Measurements from ENCODE around the gene DUSP15.
"Not testable (repeated sequence)": the region's sequence is repeated elsewhere in the genome, so short reads cannot be mapped to it uniquely, and the experiment has no call there.

DUSP15 gene

DNA sequence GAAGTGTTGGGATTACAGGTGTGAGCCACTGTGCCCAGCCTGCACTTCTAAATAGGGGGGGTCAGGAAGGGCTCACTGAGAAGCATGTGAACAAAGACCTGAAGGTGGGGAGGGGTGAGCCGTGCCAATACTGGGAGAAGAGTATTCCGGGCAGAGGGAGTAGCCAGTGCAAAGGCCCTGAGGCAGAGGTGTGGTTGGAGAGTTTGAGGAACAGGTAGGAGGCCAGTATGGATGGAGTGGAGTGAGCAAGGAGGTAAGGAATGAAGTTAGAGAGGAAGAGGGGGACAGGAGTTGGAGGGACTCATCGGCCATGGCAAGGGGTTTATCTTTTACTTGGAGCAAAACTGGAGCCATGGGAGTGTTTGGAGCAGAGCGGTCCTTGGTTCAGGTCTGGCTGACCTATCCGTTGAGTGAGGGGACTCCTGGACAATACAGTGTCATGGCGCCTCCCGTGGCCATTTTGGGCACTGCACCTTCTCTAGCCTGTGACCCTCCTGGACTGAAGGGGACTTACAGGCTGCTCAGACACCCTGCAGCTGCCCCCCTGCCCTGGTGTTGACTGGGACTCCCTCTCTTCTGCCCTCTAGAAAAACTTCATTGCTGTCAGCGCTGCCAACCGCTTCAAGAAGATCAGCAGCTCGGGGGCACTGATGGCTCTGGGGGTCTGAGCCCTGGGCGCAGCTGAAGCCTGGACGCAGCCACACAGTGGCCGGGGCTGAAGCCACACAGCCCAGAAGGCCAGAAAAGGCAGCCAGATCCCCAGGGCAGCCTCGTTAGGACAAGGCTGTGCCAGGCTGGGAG, 37.0 kb downstream of the DUSP15 start:
- Histone ChIP-seq H3K4me3 (ENCODE audit: low read depth, low read length) (no peak overlapping the region), H3K27me3 (ENCODE audit: insufficient read depth, low read depth, severe bottlenecking) (no peaks in the 10 kb centered on the region), H3K27ac (peak overlapping the region; percentile 55), H3K9me3 (ENCODE audit: severe bottlenecking) (no peaks in the 10 kb centered on the region), H3K36me3 (no peaks in the 10 kb centered on the region)
- DNase-seq: peak; percentile 86
- TF ChIP-seq, protein P1, sequence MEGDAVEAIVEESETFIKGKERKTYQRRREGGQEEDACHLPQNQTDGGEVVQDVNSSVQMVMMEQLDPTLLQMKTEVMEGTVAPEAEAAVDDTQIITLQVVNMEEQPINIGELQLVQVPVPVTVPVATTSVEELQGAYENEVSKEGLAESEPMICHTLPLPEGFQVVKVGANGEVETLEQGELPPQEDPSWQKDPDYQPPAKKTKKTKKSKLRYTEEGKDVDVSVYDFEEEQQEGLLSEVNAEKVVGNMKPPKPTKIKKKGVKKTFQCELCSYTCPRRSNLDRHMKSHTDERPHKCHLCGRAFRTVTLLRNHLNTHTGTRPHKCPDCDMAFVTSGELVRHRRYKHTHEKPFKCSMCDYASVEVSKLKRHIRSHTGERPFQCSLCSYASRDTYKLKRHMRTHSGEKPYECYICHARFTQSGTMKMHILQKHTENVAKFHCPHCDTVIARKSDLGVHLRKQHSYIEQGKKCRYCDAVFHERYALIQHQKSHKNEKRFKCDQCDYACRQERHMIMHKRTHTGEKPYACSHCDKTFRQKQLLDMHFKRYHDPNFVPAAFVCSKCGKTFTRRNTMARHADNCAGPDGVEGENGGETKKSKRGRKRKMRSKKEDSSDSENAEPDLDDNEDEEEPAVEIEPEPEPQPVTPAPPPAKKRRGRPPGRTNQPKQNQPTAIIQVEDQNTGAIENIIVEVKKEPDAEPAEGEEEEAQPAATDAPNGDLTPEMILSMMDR (IDR thresholded peaks at IDR 0.05; ENCODE audit: low read depth, low read length): peak; percentile 96

DNA sequence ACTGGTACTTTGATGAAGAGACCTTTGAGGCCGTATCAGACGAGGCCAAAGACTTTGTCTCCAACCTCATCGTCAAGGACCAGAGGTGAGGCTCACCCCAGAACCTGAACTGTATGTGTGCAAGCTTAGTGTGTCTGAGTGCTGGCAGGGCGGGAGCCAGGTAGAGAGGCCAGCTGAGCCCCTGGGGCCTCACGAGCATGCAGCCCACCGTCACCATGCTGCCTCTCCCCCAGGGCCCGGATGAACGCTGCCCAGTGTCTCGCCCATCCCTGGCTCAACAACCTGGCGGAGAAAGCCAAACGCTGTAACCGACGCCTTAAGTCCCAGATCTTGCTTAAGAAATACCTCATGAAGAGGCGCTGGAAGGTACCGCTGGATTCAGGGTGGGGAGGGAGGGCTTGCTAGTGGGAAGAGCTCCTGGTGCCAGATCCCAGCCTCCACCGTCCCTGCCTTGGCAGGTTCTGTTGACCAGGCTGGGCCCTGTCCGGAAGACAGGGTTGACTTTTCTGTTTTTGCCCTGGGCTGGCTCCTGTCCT, 38.5 kb downstream of the DUSP15 start:
- H3K27ac ChIP-seq: no peak overlapping the region
- no peak overlapping the region for H3K4me3 ChIP-seq (ENCODE audit: low read depth, low read length)
- no peaks in the 10 kb centered on the region for H3K27me3 ChIP-seq (ENCODE audit: insufficient read depth, low read depth, severe bottlenecking)
- no peaks in the 10 kb centered on the region for H3K9me3 ChIP-seq (ENCODE audit: severe bottlenecking)
- H3K36me3 ChIP-seq: no peaks in the 10 kb centered on the region
- TF ChIP-seq, protein P1 (IDR thresholded peaks at IDR 0.05; ENCODE audit: low read depth, low read length): no peak
- DNase-seq: no peak

DNA sequence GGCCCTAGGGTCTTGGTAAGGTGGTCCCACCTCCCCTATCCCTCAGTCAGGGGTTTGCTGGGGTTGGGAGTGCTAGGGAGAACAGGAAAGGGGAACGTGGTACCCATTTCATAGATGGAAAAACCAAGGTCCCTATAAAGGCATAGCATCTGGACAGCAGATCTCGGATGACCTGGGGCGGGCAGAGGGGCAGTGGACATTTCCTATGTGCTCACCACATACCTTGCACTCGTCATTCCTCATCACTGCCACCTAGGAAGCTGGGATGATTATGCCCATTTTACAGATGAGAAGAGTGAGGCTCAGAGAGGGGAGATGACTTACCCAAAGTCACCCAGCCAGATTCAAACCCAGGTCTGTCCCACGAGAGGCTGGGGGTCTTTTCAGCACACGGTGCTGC, 39.1 kb downstream of the DUSP15 start:
- TF ChIP-seq, protein P1 (IDR thresholded peaks at IDR 0.05; ENCODE audit: low read depth, low read length): no peak
- no peak overlapping the region for H3K27ac ChIP-seq
- no peak overlapping the region for H3K4me3 ChIP-seq (ENCODE audit: low read depth, low read length)
- DNase-seq: no peak
- no peaks in the 10 kb centered on the region for H3K27me3 ChIP-seq (ENCODE audit: insufficient read depth, low read depth, severe bottlenecking)
- H3K36me3 ChIP-seq: no peaks in the 10 kb centered on the region
- no peaks in the 10 kb centered on the region for H3K9me3 ChIP-seq (ENCODE audit: severe bottlenecking)

DNA sequence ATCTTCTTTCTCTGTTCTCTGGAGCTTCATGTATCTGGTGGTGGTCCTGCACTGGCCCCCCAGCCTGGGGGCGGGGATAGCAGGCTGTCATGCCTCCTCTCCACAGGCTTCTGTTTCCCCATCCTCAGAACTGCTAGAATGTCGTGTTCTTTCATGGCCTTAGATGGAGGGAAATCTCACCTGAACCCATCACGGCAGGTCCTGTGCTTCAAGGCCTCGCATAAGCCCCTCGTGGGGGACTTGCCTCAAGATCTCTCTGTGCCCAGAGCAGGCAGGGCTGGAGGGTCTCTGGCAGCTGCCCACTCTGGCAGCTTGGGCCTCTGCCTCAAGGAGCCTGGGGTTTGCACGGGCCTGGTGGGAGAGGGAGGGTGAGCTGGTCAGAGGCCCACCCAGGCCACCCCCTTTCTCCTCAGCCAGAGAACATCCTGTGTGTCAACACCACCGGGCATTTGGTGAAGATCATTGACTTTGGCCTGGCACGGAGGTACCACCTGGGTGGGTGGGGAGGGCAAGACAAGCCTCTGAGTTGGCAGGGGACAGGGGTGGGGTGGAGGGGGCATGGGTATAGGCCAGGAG, 39.8 kb downstream of the DUSP15 start:
- H3K36me3 ChIP-seq: no peaks in the 10 kb centered on the region
- H3K4me3 ChIP-seq (ENCODE audit: low read depth, low read length): no peak overlapping the region
- no peaks in the 10 kb centered on the region for H3K27me3 ChIP-seq (ENCODE audit: insufficient read depth, low read depth, severe bottlenecking)
- TF ChIP-seq, protein P1 (IDR thresholded peaks at IDR 0.05; ENCODE audit: low read depth, low read length): no peak
- H3K27ac ChIP-seq: no peak overlapping the region
- DNase-seq: no peak
- H3K9me3 ChIP-seq (ENCODE audit: severe bottlenecking): no peaks in the 10 kb centered on the region

DNA sequence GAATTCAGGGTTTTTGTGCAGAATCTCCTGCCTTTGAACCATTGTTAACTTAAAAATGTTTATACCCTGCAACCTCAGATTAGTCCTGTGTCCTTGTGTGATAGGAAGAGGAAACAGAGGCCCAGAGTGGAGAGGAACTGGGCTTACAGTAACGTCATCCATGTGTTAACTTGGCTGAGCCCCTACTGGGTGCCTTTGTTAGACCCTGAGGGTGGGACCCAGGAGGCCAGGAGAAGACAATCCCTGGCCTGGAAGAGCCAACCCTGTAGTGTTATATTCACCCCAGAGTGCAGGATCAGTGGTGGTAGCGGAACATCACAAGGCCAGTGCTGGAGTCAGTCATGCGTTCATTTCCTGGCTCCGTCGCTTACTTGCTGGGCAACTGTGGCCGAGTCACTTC, 40.6 kb downstream of the DUSP15 start:
- Histone ChIP-seq H3K27me3 (ENCODE audit: insufficient read depth, low read depth, severe bottlenecking) (no peaks in the 10 kb centered on the region), H3K27ac (peak overlapping the region; percentile 62; the same call in 1 of the 2 replicates), H3K36me3 (no peaks in the 10 kb centered on the region), H3K9me3 (ENCODE audit: severe bottlenecking) (no peaks in the 10 kb centered on the region), H3K4me3 (ENCODE audit: low read depth, low read length) (no peak overlapping the region)
- TF ChIP-seq, protein P1 (IDR thresholded peaks at IDR 0.05; ENCODE audit: low read depth, low read length): no peak
- DNase-seq: no peak

DNA sequence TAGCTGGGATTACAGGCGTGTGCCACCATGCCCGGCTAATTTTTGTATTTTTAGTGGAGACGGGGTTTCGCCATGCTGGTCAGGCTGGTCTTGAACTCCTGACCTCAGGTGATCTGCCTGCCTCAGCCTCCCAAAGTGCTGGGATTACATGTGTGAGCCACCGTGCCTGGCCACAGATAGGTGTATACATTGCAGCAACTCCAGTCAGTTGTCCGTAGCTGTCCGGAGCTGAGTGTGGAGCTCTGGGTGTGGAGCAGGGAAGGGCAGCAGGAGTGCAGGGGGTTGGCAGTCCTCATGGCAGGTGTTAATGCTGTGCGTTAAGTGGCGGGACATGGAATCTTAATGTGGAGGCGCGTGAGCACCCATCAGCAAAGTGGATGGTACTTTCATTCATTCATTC, 42.3 kb downstream of the DUSP15 start:
- not testable (repeated sequence) for H3K4me3 ChIP-seq (ENCODE audit: low read depth, low read length); H3K9me3 ChIP-seq (ENCODE audit: severe bottlenecking); H3K27ac ChIP-seq; H3K36me3 ChIP-seq; DNase-seq; H3K27me3 ChIP-seq (ENCODE audit: insufficient read depth, low read depth, severe bottlenecking)
